IPS-11a (cell line): ENCODE measurements around the gene TGM1.
A peak's percentile ranks its signal among the peaks of the same experiment; 100 is the strongest.
"Not testable (repeated sequence)": the region's sequence is repeated elsewhere in the genome, so short reads cannot be mapped to it uniquely, and the experiment has no call there.

Source experiments
- H3K4me3 ChIP-seq: one replicate; pipeline ENCODE4 v1.5.1; 2013; ENCODE audit warnings: low read depth, low read length, control low read depth

Gene TGM1

DNA sequence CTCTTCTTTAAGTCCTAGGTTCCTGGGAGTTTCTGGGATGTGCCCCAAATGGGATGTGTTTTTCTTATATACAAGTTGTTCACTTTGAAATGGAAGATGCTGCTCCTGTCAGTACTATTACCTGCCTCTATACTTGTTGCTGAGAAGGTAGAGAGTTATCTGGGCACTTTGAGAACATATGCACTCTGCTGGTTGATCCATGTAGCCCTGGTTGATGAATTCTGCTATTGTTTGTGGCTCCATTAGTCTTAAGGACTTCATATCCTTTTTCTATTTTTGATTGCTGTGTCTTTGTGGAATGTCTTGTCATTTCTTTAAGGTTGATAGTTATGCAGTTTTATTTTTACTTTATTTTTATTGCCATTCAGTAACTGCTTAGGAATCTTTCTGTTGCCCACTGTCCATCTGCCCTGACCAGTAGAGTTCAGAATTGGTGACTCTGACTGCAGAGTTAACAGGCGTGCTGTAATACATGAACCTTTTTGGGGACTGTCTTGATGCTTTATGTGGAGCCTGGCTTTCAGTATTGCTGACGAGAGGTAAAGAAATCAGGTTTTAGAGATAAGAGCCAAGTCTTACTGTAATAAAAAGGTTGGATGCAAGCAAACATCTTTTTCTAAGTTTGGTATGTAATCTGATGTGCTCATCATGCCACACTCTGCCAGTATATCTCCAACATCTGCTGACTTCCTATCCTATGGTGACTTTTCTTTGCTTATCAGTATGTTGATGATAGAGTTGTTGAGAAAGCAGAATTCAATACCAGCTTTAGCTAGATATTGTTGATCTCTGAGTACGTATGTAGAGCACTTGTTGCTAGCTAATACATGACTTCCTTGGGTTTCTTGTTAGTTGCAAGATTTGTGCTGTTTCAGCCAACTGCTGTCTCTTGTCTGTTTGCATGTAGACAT, 28.6 kb downstream of the TGM1 start:
- H3K4me3 ChIP-seq = no peak overlapping the region

- H3K4me3 ChIP-seq = peak overlapping the region; percentile 97
Observed at GRCh38 chr14:24233538-24233866, 29.5 kb downstream of the TGM1 start.

GRCh38 chr14:24232645-24233537, 30.1 kb downstream of the TGM1 start, which contains the start of gene GMPR2:
Gene GMPR2 (plus strand): TSS chr14:24232929. CDS start chr14:24233254, 325 bp downstream.
- H3K4me3 ChIP-seq = peak within 1 kb of the TSS; percentile 97

DNA sequence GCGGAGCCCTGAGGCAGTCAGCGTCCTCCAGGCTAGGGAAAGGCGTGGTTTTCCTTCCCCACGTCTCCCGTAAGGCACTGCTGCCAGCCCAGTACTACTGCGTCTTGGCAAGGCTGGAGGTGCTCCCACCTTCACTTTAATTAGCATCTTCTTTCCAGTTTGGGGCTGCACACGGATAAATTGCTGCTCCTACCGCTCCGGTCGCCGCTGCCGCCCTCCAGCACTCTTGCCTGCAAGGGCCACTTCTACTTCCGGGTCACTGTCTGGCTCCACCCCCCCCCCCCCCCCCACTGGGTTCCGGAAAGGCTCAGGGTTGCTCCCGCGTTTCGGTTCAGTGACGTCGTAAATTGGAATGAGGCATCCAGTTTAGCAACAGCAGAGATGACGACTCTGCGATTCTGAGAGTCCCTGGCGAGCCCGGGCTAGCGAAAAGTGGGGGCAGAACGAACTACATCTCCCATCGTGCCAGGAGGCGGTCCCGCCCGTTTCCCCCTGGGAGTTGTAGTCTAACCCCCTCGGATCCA, 30.8 kb downstream of the TGM1 start, which contains the start of gene NEDD8:
Gene NEDD8 (minus strand): TSS at position 247 of the 524 bp plus-strand sequence. CDS start 100 bp downstream, at position 147.
- peak within 1 kb of the TSS; percentile 97 for H3K4me3 ChIP-seq

DNA sequence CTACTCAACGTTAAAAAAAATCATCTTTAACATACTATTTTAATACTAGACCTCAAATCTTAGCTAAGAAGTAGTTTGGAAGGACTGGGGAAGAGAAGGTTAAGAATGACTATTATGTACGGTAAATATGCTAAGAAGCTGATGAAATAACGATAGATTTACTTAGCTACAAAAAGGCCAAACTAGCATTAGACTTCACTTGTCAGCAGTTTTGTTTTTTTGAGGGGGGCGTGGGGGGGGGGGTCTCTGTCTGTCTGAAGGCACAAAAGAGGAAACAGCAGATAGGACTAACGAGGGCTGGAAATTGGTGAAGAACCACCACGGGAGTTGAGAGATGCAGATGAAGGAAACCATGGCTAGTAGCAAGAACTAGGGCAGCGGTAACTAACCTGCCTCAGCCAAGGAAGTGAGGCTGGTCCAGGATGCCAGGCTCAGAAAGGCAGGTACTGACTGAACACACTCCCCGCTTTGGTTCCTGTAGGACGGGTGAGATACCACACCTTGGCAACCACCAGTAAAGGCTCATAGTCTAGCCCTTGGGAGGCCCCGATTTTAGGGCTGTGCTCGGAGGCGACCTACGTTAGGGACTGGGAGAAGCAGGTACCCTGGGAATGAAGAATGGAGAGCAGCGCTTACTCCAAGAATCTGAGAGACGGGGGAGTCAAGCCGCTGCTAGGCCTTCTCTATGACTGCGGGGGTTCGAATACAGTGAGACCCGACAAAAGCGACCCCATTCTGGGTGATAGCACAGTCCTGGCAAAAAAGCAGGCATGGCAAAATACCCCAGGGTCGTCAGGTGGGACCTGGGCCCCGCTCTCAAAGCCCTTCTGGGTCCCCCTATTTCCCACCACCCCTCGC, 31.5 kb downstream of the TGM1 start:
- H3K4me3 ChIP-seq = peak overlapping the region; percentile 97

GRCh38 chr14:24228902-24229301, 34.1 kb downstream of the TGM1 start:
- no peak overlapping the region for H3K4me3 ChIP-seq

DNA sequence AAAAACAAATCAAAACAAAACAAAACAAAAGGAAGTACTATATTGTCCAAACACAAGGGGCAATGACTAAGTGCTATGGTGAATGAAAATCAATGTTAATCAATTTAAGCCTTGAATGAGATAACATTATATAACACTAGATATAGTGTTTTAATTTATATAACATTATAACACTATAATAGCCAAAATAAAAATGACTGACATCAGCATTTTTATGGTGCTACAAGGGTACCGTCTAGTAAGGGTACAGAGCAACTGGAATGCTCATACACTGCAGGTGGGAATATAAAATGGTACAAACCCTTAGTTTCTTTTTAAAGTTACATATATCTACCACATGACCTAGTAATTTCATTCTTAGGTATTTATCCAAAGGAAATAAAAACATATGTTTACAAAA, 36.5 kb downstream of the TGM1 start:
- H3K4me3 ChIP-seq = no peak overlapping the region

DNA sequence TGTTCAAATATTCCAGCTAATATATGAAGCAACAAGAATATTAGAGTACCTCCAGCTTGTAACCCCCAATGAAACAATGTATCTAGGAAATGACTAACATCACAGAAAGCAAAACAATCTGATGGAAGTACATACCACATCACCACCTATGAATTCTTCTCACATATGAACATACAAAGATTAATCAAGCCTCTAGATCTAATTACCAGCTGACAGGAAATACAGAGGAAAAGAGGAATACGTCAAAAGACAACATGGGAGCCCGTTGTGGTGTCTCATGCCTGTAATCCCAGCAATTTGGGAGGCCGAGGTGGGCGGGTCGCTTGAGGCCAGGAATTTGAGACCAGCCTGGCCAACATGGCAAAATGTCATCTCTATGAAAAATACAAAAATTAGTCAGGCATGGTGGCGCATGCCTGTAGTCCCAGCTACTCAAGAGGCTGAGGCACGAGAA, 38.3 kb downstream of the TGM1 start:
- H3K4me3 ChIP-seq = no peak overlapping the region

DNA sequence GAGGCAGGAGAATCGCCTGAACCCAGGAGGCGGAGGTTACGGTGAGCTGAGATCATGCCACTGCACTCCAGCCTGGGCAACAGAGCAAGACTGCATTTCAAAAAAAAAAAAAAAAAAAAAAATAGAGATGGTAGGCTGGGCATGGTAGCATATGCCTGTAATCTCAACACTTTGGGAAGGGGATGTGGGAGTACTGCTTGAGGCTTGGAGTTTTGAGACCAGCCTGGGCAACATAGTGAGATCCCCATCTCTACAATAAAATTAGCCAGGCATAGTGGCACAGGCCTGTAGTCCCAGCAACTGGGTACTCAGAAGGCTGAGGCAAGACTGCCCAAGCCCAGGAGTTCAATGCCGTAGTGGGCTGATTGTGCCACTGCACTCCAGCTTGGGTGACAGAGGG, 40.0 kb downstream of the TGM1 start:
- H3K4me3 ChIP-seq = not testable (repeated sequence)

DNA sequence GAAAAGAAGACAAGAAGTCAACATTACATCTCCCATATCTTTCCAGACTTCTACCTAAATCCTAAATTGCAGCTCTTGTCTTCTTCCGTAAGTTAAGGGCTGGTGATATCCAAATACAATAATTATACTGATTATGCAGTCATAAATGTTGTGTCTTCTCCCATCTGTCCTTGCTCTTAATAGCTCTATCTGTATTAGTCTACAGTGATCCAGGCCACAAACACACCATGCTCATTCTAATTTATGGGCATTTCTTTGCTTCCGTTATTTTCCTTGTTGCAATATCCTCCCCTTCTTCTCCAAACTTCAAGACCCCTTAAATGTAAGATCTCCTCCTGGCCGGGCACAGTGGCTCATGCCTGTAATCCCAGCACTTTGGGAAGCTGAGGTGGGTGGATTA, 43.5 kb downstream of the TGM1 start:
- H3K4me3 ChIP-seq = no peak overlapping the region

- H3K4me3 ChIP-seq = no peak overlapping the region
Observed at GRCh38 chr14:24219080-24219479, 43.9 kb downstream of the TGM1 start.

GRCh38 chr14:24216876-24217275, 46.1 kb downstream of the TGM1 start:
- H3K4me3 ChIP-seq = not testable (repeated sequence)

- no peak overlapping the region for H3K4me3 ChIP-seq
Observed at GRCh38 chr14:24216345-24216699, 46.7 kb downstream of the TGM1 start.

DNA sequence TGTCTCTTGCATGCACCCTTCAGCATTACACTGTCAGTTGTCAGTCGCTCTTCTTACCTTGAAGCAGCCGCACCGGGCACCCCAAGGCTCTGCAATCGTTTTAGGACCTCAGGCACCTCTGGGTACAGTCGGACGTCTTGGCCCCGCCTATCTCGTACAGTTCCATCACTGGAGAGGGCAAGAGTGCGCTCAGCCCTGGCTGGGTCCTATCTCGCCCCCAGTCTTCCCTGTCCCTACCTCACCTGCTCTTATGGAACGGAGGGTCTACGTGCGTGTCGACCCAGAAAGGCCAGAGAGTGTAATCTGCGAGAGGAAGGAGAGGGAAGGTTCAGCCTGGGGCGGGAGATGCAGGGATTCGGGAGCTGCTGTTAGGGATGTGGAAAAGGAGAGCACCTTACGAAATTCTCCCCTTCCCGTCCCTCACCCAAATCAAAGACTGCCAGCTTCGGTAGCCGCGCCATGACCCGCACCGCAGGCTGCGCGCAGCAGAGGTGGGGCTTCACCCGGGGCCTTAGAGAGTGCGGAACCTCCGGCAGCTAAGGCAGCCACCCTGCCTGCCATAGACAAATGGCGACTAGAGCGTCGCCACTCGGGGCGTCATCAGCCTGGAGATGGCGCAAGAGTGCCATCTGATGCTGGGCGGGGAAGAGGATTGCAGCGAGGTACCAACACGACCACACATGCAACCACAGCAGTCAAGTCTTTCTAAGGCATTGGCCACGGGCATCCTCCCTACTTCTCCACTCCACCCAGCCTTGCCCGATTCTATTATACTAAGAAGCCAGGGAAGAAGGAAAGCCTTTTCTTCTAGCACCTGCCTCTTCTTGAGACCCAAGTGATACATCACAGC, 47.3 kb downstream of the TGM1 start, which contains the start of gene MDP1:
Gene MDP1 (minus strand): TSS at position 572 of the 850 bp plus-strand sequence. CDS start 111 bp downstream, at position 461.
- H3K4me3 ChIP-seq = peak within 1 kb of the TSS; percentile 76

DNA sequence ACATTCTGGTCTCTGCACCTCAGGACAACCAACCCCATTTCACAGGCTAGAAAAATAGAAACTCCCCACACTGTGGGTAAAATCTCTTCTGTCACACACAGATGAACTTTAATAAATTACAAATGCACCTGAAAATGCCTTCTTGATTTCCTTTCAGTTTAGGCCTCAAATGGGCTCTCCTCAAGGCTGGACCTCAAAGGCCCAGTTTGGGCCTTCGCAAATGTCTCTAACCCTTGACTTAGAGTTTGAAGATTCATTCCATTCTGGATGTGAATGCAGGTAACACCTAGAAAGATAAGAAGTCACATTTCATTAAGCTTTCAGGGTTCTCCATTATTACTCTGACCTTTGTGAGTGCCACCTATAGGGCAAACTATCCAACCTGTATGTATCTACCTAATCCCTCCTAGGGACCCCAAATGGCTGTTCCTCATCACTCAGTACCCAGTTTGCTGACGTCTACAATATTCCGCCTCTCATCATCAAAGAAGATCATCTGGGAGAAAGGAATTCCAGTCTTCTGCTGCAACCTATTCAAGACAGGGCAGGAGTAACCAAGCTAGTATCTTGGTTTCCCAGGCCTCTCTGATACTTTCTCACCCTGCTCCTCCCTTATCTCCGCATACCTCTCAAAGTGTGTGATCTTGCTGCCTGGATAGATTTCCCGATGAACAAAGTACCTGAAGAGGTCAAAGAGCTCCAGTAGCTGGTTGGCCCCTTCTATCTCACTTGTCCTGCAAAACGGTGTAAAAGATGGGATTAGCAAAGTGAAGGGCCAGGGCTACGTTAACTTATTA, 48.9 kb downstream of the TGM1 start:
- peak overlapping the region; percentile 89 for H3K4me3 ChIP-seq

DNA sequence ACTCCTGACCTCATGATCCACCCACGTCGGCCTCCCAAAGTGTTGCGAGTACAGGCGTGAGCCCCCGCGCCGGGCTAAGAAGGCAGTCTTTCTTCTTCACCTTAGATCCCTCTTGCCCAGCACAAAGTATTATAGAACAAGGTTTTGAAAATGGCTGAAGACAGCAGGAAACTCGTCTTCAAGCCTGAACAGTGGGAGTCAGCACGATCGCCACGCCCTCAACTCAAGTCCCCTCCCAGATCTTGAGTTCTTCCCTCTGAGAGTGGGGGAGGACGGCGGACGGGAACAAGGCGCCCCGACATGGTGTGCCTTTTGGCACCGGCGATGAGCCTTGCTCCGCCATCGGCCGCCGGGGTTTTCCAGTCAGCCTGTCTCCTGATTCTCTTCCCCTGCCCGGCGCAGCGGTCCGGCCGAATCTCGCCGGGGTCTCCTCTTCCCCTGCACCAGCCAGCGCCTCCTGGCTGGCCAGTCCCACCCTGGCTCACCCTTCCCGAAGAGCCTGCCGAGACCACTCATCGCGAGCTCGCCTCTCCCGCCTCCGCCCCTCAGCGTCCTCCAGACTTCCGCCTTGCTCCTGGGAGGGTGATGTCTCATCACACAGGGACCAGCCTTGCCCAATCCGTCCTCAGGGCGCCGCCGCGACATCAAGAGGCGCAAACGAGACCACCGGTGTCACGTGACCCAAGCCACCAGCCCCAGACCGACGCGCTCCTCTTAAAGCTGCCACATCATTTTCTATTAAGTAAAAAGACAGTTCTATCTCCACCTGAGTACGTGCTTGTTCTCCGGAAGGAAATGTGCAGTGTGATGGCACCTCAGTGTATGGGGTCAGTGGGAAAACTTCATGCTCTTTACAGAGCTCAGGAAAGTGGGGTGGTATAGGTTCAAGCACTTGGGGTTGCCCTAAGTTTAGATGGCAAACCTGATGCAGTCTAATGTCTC, 49.8 kb downstream of the TGM1 start, which contains the start of gene CHMP4A:
Gene CHMP4A (minus strand): TSS at position 565 of the 942 bp plus-strand sequence. CDS start 49 bp downstream, at position 516.
- peak within 1 kb of the TSS; percentile 89 for H3K4me3 ChIP-seq

DNA sequence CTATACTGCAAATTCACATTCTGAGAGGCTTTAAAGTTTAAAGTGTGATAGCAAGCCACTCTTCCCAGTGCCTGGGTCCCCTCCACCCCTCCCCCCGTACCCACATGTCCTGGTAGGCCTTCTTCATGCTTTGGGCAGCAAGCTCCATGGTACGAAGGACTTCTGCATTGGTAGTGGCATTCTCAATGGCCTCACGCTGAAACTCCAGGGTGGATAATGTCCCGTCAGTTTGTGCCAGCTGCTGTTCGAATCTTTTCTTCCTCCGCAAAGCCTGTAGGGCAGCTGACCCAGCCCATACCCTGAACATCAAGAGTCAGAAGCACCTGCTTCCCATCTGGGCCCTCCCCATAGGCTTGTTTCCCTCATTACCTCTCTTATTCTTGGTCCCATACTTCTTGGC, 51.7 kb downstream of the TGM1 start:
- no peak overlapping the region for H3K4me3 ChIP-seq
